ENCODE measurements around the gene SLC35F3. TPM values are rescaled to one million over a fixed set of nuclear protein-coding genes. Genes with fewer than 3 reads are reported as not detected.

The SLC35F3 gene
- polyA plus RNA-seq, 1 donor from 2014 or later: 13.9 TPM

DNA sequence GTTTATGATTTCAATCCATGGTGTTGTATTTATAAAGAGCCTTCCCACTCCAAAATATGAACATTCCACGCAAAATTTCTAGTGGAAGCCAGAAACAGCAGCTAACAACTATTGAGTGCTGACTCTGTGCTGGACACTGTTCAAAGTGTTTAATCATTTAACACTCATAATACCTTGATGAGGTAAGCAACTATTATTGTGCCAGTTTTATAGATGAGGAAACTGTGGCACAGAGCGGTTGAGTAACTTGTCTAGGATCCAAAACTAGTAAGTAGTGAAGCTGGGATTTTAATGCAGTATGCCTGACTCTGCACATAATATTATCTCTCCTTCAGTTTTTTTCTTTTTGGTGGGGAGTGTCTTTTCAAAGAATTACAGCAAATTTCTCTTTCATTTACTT lies 228.3 kb downstream of the SLC35F3 start:
- Histone ChIP-seq H3K27me3 (ENCODE audit: insufficient read depth, low read depth, low read length) (no peaks in the 10 kb centered on the region), H3F3A (ENCODE audit: insufficient read depth, low read length, poor library complexity, severe bottlenecking) (no peaks in the 10 kb centered on the region), H3K4me2 (ENCODE audit: low read length) (no peak overlapping the region), H4K20me1 (ENCODE audit: insufficient read depth) (no peaks in the 10 kb centered on the region), H3K9me3 (ENCODE audit: low read length) (no peaks in the 10 kb centered on the region), H3K4me3 (ENCODE audit: low read length) (no peak overlapping the region), H3K9me2 (ENCODE audit: insufficient read depth, low read length) (no peaks in the 10 kb centered on the region), H3K79me2 (replicated peaks; ENCODE audit: insufficient read depth, low read length) (no peaks in the 10 kb centered on the region), H3K9ac (ENCODE audit: low read length) (no peak overlapping the region), H3K27ac (ENCODE audit: low read length) (no peak overlapping the region), H3K36me3 (ENCODE audit: insufficient read depth, low read length) (no peaks in the 10 kb centered on the region), H2AFZ (ENCODE audit: low read depth, low read length) (no peak overlapping the region)
- TF ChIP-seq MXI1 (conservative IDR thresholded peaks at IDR 0.05; ENCODE audit: poor library complexity, severe bottlenecking) (no peak), POLR2AphosphoS5 (IDR thresholded peaks at IDR 0.05) (no peak), EZH2 (IDR thresholded peaks at IDR 0.05; ENCODE audit: borderline replicate concordance, insufficient read depth, low read length, poor library complexity, severe bottlenecking) (no peak)

DNA sequence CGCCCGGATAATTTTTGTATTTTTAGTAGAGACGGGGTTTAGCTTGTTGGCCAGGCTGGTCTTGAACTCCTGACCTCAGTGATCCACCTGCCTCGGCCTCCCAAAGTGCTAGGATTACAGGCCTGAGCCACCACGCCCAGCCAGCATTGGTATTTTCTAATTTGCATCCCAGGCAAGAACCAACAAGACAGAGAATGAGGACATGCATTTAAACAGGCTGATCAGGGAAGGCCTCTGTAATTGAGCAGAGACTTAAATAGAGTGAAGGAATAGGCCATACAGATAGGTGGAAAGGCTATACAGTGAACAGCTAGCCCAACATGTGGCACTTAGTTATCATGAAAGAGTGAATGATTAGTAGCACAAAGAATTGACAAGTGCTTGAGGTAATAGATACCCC lies 230.4 kb downstream of the SLC35F3 start:
- Histone ChIP-seq H3K79me2 (replicated peaks; ENCODE audit: insufficient read depth, low read length) (no peaks in the 10 kb centered on the region), H3F3A (ENCODE audit: insufficient read depth, low read length, poor library complexity, severe bottlenecking) (no peaks in the 10 kb centered on the region), H3K27ac (ENCODE audit: low read length) (no peak overlapping the region), H2AFZ (ENCODE audit: low read depth, low read length) (no peak overlapping the region), H3K9me3 (ENCODE audit: low read length) (no peaks in the 10 kb centered on the region), H4K20me1 (ENCODE audit: insufficient read depth) (no peaks in the 10 kb centered on the region), H3K4me3 (ENCODE audit: low read length) (no peak overlapping the region), H3K36me3 (ENCODE audit: insufficient read depth, low read length) (no peaks in the 10 kb centered on the region), H3K4me2 (ENCODE audit: low read length) (no peak overlapping the region), H3K27me3 (ENCODE audit: insufficient read depth, low read depth, low read length) (no peaks in the 10 kb centered on the region), H3K9ac (ENCODE audit: low read length) (no peak overlapping the region), H3K9me2 (ENCODE audit: insufficient read depth, low read length) (no peaks in the 10 kb centered on the region)
- no peak for TF ChIP-seq POLR2AphosphoS5 (IDR thresholded peaks at IDR 0.05)
- no peak for TF ChIP-seq SMC3 (conservative IDR thresholded peaks at IDR 0.05; ENCODE audit: poor library complexity)
- TF ChIP-seq TAF1 (IDR thresholded peaks at IDR 0.05; ENCODE audit: low read depth): no peak
- no peak for TF ChIP-seq EZH2 (IDR thresholded peaks at IDR 0.05; ENCODE audit: borderline replicate concordance, insufficient read depth, low read length, poor library complexity, severe bottlenecking)
- no peak for TF ChIP-seq MXI1 (conservative IDR thresholded peaks at IDR 0.05; ENCODE audit: poor library complexity, severe bottlenecking)
- TF ChIP-seq, protein P1, sequence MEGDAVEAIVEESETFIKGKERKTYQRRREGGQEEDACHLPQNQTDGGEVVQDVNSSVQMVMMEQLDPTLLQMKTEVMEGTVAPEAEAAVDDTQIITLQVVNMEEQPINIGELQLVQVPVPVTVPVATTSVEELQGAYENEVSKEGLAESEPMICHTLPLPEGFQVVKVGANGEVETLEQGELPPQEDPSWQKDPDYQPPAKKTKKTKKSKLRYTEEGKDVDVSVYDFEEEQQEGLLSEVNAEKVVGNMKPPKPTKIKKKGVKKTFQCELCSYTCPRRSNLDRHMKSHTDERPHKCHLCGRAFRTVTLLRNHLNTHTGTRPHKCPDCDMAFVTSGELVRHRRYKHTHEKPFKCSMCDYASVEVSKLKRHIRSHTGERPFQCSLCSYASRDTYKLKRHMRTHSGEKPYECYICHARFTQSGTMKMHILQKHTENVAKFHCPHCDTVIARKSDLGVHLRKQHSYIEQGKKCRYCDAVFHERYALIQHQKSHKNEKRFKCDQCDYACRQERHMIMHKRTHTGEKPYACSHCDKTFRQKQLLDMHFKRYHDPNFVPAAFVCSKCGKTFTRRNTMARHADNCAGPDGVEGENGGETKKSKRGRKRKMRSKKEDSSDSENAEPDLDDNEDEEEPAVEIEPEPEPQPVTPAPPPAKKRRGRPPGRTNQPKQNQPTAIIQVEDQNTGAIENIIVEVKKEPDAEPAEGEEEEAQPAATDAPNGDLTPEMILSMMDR (IDR thresholded peaks at IDR 0.05; ENCODE audit: poor library complexity, severe bottlenecking): no peak
- TF ChIP-seq, protein P2, sequence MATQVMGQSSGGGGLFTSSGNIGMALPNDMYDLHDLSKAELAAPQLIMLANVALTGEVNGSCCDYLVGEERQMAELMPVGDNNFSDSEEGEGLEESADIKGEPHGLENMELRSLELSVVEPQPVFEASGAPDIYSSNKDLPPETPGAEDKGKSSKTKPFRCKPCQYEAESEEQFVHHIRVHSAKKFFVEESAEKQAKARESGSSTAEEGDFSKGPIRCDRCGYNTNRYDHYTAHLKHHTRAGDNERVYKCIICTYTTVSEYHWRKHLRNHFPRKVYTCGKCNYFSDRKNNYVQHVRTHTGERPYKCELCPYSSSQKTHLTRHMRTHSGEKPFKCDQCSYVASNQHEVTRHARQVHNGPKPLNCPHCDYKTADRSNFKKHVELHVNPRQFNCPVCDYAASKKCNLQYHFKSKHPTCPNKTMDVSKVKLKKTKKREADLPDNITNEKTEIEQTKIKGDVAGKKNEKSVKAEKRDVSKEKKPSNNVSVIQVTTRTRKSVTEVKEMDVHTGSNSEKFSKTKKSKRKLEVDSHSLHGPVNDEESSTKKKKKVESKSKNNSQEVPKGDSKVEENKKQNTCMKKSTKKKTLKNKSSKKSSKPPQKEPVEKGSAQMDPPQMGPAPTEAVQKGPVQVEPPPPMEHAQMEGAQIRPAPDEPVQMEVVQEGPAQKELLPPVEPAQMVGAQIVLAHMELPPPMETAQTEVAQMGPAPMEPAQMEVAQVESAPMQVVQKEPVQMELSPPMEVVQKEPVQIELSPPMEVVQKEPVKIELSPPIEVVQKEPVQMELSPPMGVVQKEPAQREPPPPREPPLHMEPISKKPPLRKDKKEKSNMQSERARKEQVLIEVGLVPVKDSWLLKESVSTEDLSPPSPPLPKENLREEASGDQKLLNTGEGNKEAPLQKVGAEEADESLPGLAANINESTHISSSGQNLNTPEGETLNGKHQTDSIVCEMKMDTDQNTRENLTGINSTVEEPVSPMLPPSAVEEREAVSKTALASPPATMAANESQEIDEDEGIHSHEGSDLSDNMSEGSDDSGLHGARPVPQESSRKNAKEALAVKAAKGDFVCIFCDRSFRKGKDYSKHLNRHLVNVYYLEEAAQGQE (IDR thresholded peaks at IDR 0.05; ENCODE audit: borderline replicate concordance): no peak
- no peak for TF ChIP-seq RAD21 (conservative IDR thresholded peaks at IDR 0.05)
- TF ChIP-seq EP300 (conservative IDR thresholded peaks at IDR 0.05; ENCODE audit: poor library complexity, severe bottlenecking): no peak

DNA sequence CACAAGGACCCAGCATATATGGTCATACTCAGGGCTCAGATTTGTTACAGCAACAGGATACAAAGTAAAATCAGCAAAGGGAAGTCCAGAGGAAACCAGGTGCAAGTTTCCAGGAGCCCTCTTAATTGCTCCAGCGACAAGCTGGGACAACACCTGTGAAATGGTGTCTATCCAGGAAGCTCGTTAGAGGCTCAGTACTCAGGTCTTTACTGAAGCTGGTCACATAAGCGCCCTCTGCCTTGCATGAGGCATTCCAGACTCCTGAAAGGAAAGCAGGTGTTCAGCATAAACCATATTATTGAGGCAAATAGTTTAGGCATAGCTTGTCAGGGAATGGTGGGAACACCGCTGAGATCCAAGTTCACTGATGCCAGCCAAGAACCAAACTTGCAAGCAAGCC lies 231.0 kb downstream of the SLC35F3 start:
- no peaks in the 10 kb centered on the region for H3K36me3 ChIP-seq (ENCODE audit: insufficient read depth, low read length)
- H3K9ac ChIP-seq (ENCODE audit: low read length): no peak overlapping the region
- no peaks in the 10 kb centered on the region for H4K20me1 ChIP-seq (ENCODE audit: insufficient read depth)
- no peak overlapping the region for H2AFZ ChIP-seq (ENCODE audit: low read depth, low read length)
- no peaks in the 10 kb centered on the region for H3K79me2 ChIP-seq (replicated peaks; ENCODE audit: insufficient read depth, low read length)
- no peaks in the 10 kb centered on the region for H3K9me2 ChIP-seq (ENCODE audit: insufficient read depth, low read length)
- no peak overlapping the region for H3K4me3 ChIP-seq (ENCODE audit: low read length)
- no peak for TF ChIP-seq RAD21 (conservative IDR thresholded peaks at IDR 0.05)
- no peak for TF ChIP-seq POLR2AphosphoS5 (IDR thresholded peaks at IDR 0.05)
- no peak for TF ChIP-seq EZH2 (IDR thresholded peaks at IDR 0.05; ENCODE audit: borderline replicate concordance, insufficient read depth, low read length, poor library complexity, severe bottlenecking)
- TF ChIP-seq, protein P2 (IDR thresholded peaks at IDR 0.05; ENCODE audit: borderline replicate concordance): no peak
- TF ChIP-seq EP300 (conservative IDR thresholded peaks at IDR 0.05; ENCODE audit: poor library complexity, severe bottlenecking): no peak
- TF ChIP-seq, protein P1 (IDR thresholded peaks at IDR 0.05; ENCODE audit: poor library complexity, severe bottlenecking): no peak
- no peak for TF ChIP-seq SMC3 (conservative IDR thresholded peaks at IDR 0.05; ENCODE audit: poor library complexity)
- TF ChIP-seq TAF1 (IDR thresholded peaks at IDR 0.05; ENCODE audit: low read depth): no peak
- no peak for TF ChIP-seq MXI1 (conservative IDR thresholded peaks at IDR 0.05; ENCODE audit: poor library complexity, severe bottlenecking)
- H3F3A ChIP-seq (ENCODE audit: insufficient read depth, low read length, poor library complexity, severe bottlenecking): no peaks in the 10 kb centered on the region
- H3K9me3 ChIP-seq (ENCODE audit: low read length): no peaks in the 10 kb centered on the region
- H3K4me2 ChIP-seq (ENCODE audit: low read length): no peak overlapping the region
- no peaks in the 10 kb centered on the region for H3K27me3 ChIP-seq (ENCODE audit: insufficient read depth, low read depth, low read length)
- H3K27ac ChIP-seq (ENCODE audit: low read length): no peak overlapping the region
